Endodermal cell (in vitro differentiated cells): Measurements from ENCODE around the gene PRDM10. TPM values are rescaled to one million over a fixed set of nuclear protein-coding genes. Genes with fewer than 3 reads are reported as not detected.

Experiments used
- DNase-seq: peaks from one replicate; pipeline ENCODE4 v3.0.0-alpha.2; 2017
- H3K27ac ChIP-seq: 2 replicates; pipeline ENCODE4 v1.5.1; 2013; ENCODE audit warnings: mild to moderate bottlenecking, low read depth, low read length, moderate library complexity
- H3K27me3 ChIP-seq: 2 replicates; pipeline ENCODE4 v1.6.1; 2013; ENCODE audit warnings: mild to moderate bottlenecking, low read length, moderate library complexity; ENCODE audit not compliant: insufficient read depth, control insufficient read depth, poor library complexity, severe bottlenecking
- H3K36me3 ChIP-seq: 2 replicates; pipeline ENCODE4 v1.7.0; 2013; ENCODE audit warnings: mild to moderate bottlenecking, low read length, moderate library complexity; ENCODE audit not compliant: control insufficient read depth, insufficient read depth
- H3K4me1 ChIP-seq: one replicate; pipeline ENCODE4 v1.7.0; 2013; ENCODE audit warnings: low read length; ENCODE audit not compliant: control insufficient read depth, insufficient read depth
- H3K4me3 ChIP-seq: 2 replicates; pipeline ENCODE4 v1.5.1; 2013; ENCODE audit warnings: mild to moderate bottlenecking, low read length, moderate library complexity
- H3K9ac ChIP-seq: 2 replicates; pipeline ENCODE4 v1.6.1; 2013; ENCODE audit warnings: mild to moderate bottlenecking, low read length, moderate library complexity; ENCODE audit not compliant: poor library complexity, severe bottlenecking; ENCODE audit errors: extremely low read depth
- H3K9me3 ChIP-seq: 2 replicates; pipeline ENCODE4 v1.6.1; 2013; ENCODE audit warnings: mild to moderate bottlenecking, low read length, moderate library complexity; ENCODE audit not compliant: control insufficient read depth
- H3K27ac Mint-ChIP-seq: 2 replicates; pipeline ENCODE4 v1.8.0; 2020; ENCODE audit warnings: mixed read lengths
- H3K27me3 Mint-ChIP-seq: 2 replicates; pipeline ENCODE4 v1.8.0; 2021; ENCODE audit warnings: mild to moderate bottlenecking, mixed read lengths; ENCODE audit not compliant: insufficient read depth
- H3K36me3 Mint-ChIP-seq: 2 replicates; pipeline ENCODE4 v1.8.0; 2020; ENCODE audit warnings: low read depth, mixed read lengths
- H3K4me1 Mint-ChIP-seq: 2 replicates; pipeline ENCODE4 v1.8.0; 2020; ENCODE audit warnings: mixed read lengths
- H3K4me3 Mint-ChIP-seq: 2 replicates; pipeline ENCODE4 v1.8.0; 2020; ENCODE audit warnings: mild to moderate bottlenecking, moderate library complexity, mixed read lengths
- H3K9me3 Mint-ChIP-seq: 2 replicates; pipeline ENCODE4 v1.8.0; 2020; ENCODE audit warnings: mild to moderate bottlenecking, mixed read lengths
- WGBS, 2 experiments: methylation state at CpG; one replicate each; pipeline versions ENCODE4 v1.1.5 to v1.1.7; 2013; ENCODE audit warnings: missing lambda C conversion rate in 2 of 2, mixed read lengths in 1 of 2; ENCODE audit not compliant: insufficient coverage in 1 of 2, insufficient read length in 1 of 2; 5-methylcytosine and 5-hydroxymethylcytosine counted together
- total RNA-seq, 2 donors: library from RNA; stranded (reverse); fragmentation: NEBNext Ultra II Directional in 1 of 2; extraction: Animal tissue kit (Norgen Biotek cat#: 25700) in 1 of 2; gene quantifications; 2 replicates in 1 of 2; 3 replicates in 1 of 2; pipeline ENCODE4 v1.2.1, GENCODE V29; 2021
- TF ChIP-seq, protein P1 (sequence below): fragments of 200-600 bp; sonication (generic); conservative IDR thresholded peaks from 2 replicates; pipeline ENCODE4 v1.5.0; 2021; ENCODE audit warnings: antibody characterized with exemption, mild to moderate bottlenecking

The PRDM10 gene
- total RNA-seq, 2 donors from 2014 or later: 15.9 to 16.4 TPM

DNA sequence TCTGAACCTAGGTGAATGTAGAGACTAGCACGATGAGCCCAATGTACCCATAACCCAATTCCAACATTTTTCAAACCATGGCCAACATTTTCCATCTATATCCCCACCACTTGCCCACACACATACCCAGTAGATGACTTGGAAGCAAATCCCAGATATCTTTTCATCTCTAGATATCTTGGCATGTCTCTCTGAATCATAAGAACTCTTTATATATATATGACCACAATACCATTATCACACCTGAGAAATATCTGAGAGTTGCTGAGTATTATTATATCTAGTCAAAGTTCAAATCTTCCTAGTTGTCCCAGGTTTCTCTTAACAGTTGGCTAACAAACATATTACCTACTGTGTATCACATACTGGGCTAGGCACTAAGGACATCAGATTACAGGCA lies 69.4 kb downstream of the PRDM10 start:
- H3K4me3 Mint-ChIP-seq: no peak overlapping the region
- no peaks in the 10 kb centered on the region for H3K9me3 ChIP-seq
- H3K27me3 ChIP-seq: no peaks in the 10 kb centered on the region
- H3K9me3 Mint-ChIP-seq: no peaks in the 10 kb centered on the region
- DNase-seq: no peak
- H3K9ac ChIP-seq: no peak overlapping the region
- H3K27ac ChIP-seq: no peak overlapping the region
- 95 to 100% methylated on average over 1 of the region's 1 CpG for WGBS, 2 experiments
- H3K4me1 Mint-ChIP-seq: peaks cover 11% of the 10 kb centered on the region
- no peaks in the 10 kb centered on the region for H3K4me1 ChIP-seq
- H3K36me3 ChIP-seq: peaks cover 20% of the 10 kb centered on the region
- no peak overlapping the region for H3K4me3 ChIP-seq
- H3K27me3 Mint-ChIP-seq: no peaks in the 10 kb centered on the region
- peaks cover 47% of the 10 kb centered on the region for H3K36me3 Mint-ChIP-seq
- H3K27ac Mint-ChIP-seq: no peak overlapping the region
- TF ChIP-seq, protein P1, sequence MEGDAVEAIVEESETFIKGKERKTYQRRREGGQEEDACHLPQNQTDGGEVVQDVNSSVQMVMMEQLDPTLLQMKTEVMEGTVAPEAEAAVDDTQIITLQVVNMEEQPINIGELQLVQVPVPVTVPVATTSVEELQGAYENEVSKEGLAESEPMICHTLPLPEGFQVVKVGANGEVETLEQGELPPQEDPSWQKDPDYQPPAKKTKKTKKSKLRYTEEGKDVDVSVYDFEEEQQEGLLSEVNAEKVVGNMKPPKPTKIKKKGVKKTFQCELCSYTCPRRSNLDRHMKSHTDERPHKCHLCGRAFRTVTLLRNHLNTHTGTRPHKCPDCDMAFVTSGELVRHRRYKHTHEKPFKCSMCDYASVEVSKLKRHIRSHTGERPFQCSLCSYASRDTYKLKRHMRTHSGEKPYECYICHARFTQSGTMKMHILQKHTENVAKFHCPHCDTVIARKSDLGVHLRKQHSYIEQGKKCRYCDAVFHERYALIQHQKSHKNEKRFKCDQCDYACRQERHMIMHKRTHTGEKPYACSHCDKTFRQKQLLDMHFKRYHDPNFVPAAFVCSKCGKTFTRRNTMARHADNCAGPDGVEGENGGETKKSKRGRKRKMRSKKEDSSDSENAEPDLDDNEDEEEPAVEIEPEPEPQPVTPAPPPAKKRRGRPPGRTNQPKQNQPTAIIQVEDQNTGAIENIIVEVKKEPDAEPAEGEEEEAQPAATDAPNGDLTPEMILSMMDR: no peak

DNA sequence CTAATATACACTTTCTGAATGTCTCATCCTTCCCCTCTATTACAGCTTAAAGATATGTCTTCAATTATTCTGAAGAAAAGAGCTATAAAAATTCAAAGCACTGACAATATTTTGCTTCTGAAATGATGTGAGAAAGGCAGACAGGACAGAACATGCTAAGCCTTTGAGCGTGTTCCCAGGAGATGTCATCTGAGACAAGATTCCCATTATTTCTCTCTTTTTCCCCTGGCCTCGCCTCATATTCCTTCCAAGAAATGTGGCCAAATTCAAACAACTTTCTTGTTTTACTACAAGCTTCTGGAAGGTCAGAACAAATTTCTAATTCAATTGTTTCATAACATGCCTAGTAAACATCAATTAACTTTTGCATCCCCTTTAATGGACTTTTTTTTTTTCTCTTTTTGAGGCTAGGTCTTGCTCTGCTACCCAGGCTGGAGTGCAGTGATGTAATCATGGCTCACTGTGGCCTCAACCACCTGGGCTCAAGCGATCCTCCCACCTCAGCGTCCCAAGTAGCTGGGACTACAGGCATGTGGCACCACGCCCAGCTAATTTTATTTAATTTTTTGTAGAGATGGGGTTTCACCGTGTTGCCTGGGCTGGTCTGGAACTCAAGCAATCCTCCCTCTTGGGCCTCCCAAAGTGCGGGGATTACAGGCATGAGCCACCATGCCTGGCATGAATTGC lies 70.1 kb downstream of the PRDM10 start:
- H3K4me1 ChIP-seq: no peaks in the 10 kb centered on the region
- DNase-seq: no peak
- no peaks in the 10 kb centered on the region for H3K27me3 Mint-ChIP-seq
- H3K9ac ChIP-seq: no peak overlapping the region
- H3K27me3 ChIP-seq: no peaks in the 10 kb centered on the region
- no peaks in the 10 kb centered on the region for H3K9me3 ChIP-seq
- no peak overlapping the region for H3K4me3 ChIP-seq
- peaks cover 52% of the 10 kb centered on the region for H3K36me3 Mint-ChIP-seq
- no peaks in the 10 kb centered on the region for H3K9me3 Mint-ChIP-seq
- H3K27ac Mint-ChIP-seq: no peak overlapping the region
- H3K4me3 Mint-ChIP-seq: no peak overlapping the region
- H3K36me3 ChIP-seq: peaks cover 20% of the 10 kb centered on the region
- peaks cover 3% of the 10 kb centered on the region for H3K4me1 Mint-ChIP-seq
- H3K27ac ChIP-seq: no peak overlapping the region
- WGBS, 2 experiments: 91 to 93% methylated on average over 6 to 7 of the region's 7 CpGs
- TF ChIP-seq, protein P1: no peak

- WGBS, 2 experiments: 93 to 94% methylated on average over 12 to 13 of the region's 13 CpGs
- H3K27me3 Mint-ChIP-seq: no peaks in the 10 kb centered on the region
These were observed 71.9 kb downstream of the PRDM10 start for GRCh38 chr11:129930743-129931142.

More at GRCh38 chr11:129930743-129931142, 71.9 kb downstream of the PRDM10 start:
- DNase-seq: no peak
- TF ChIP-seq, protein P1: no peak
- H3K36me3 ChIP-seq: peaks cover 20% of the 10 kb centered on the region
- H3K9ac ChIP-seq: no peak overlapping the region
- H3K27me3 ChIP-seq: no peaks in the 10 kb centered on the region
- H3K4me3 ChIP-seq: no peak overlapping the region
- H3K9me3 ChIP-seq: no peaks in the 10 kb centered on the region
- Mint-ChIP-seq H3K4me3 (no peak overlapping the region), H3K4me1 (peaks cover under 1% of the 10 kb centered on the region), H3K27ac (no peak overlapping the region), H3K9me3 (no peaks in the 10 kb centered on the region), H3K36me3 (peaks cover 52% of the 10 kb centered on the region)
- no peak overlapping the region for H3K27ac ChIP-seq
- no peaks in the 10 kb centered on the region for H3K4me1 ChIP-seq
